K562 (cell line): Measurements from ENCODE around the gene ARHGEF1. TPM values are rescaled to one million over a fixed set of nuclear protein-coding genes. Genes with fewer than 3 reads are reported as not detected.

ENCODE experiments used
- ATAC-seq: fragments of 200-7000 bp; cut with Tn5 transposase; 3 replicates; pipeline ENCODE4 v1.9.1; 2020; ENCODE audit warnings: moderate library complexity
- BruUV-seq: library from RNA; stranded (reverse); fragments of 400-500 nt; replicated peaks from 2 replicates; lab custom pipeline; 2021; lab: Mats Ljungman, UMichigan
- CTCF ChIA-PET: fragments of 300-600 bp; formaldehyde crosslinking; extraction: SDS; loops from one replicate; lab custom pipeline; 2021; ENCODE audit warnings: low intra/inter-chr PET ratio; lab: Yijun Ruan, JAX
- POLR2A ChIA-PET: fragments of 300-600, 350-650 bp; sonication (Branson Sonifier 250); formaldehyde crosslinking; extraction: SDS; loops from one replicate; lab custom pipeline; 2021; ENCODE audit warnings: antibody characterized with exemption, inconsistent platforms; lab: Yijun Ruan, JAX
- DNase-seq, 4 experiments: peaks; one replicate each; pipeline versions ENCODE4 v3.0.0 to v3.0.0-alpha.2; 2011 to 2018; ENCODE audit warnings: low spot score in 3 of 4, mixed read lengths in 3 of 4; ENCODE audit errors: extremely low read depth in 1 of 4
- FAIRE-seq: peaks from 2 replicates; lab custom pipeline; 2011; peaks lifted over from hg19 to GRCh38; lab: Jason Lieb, UNC
- H2AFZ ChIP-seq: 2 replicates; pipeline ENCODE4 v1.6.0; 2011; ENCODE audit warnings: low read depth, low read length, control low read depth, inconsistent platforms
- H3K27ac ChIP-seq: fragments of 200-600 bp; 3 replicates; pipeline ENCODE4 v1.8.0; 2011; ENCODE audit warnings: low read depth, mild to moderate bottlenecking, control low read depth, inconsistent platforms, low read length, moderate library complexity, mixed read lengths; ENCODE audit errors: extremely low read depth
- H3K27me3 ChIP-seq, 2 experiments: fragments of 300-600 bp in 1 of 2; 2 replicates in 1 of 2; 3 replicates in 1 of 2; pipeline versions ENCODE4 v1.6.0 to v1.8.0; 2011; ENCODE audit warnings: inconsistent platforms in 2 of 2, low read length in 2 of 2, mild to moderate bottlenecking in 1 of 2, mixed read lengths in 1 of 2, moderate library complexity in 1 of 2; ENCODE audit not compliant: control insufficient read depth in 2 of 2, insufficient read depth in 2 of 2
- H3K36me3 ChIP-seq: fragments of 300-600 bp; 3 replicates; pipeline ENCODE4 v1.8.0; 2011; ENCODE audit warnings: mild to moderate bottlenecking, low read length, inconsistent platforms; ENCODE audit not compliant: control insufficient read depth, insufficient read depth
- H3K4me1 ChIP-seq, 2 experiments: fragments of 200-600 bp in 1 of 2; replicated peaks in 1 of 2; 2 replicates in 1 of 2; 3 replicates in 1 of 2; pipeline versions ENCODE4 v1.5.1 to v1.8.0; 2011; ENCODE audit warnings: inconsistent platforms in 2 of 2, low read length in 2 of 2, mild to moderate bottlenecking in 1 of 2, mixed read lengths in 1 of 2, moderate library complexity in 1 of 2; ENCODE audit not compliant: control insufficient read depth in 2 of 2, insufficient read depth in 2 of 2
- H3K4me2 ChIP-seq: 2 replicates; pipeline ENCODE4 v1.6.1; 2011; ENCODE audit warnings: low read length, control low read depth, inconsistent platforms, mixed read lengths; ENCODE audit not compliant: insufficient read depth
- H3K4me3 ChIP-seq: fragments of 200-600 bp; sonication (generic), shearing (Covaris generic); 2 replicates; pipeline ENCODE4 v1.5.1; 2016; ENCODE audit warnings: control low read depth, inconsistent platforms
- H3K79me2 ChIP-seq: fragments of 200-600 bp; 3 replicates; pipeline ENCODE4 v1.8.0; 2011; ENCODE audit warnings: low read length, inconsistent platforms; ENCODE audit not compliant: control insufficient read depth, insufficient read depth
- H3K9ac ChIP-seq, 2 experiments: 2 replicates each; pipeline versions ENCODE4 v1.6.0 to v1.6.1; 2011; ENCODE audit warnings: low read depth in 2 of 2, low read length in 2 of 2, control low read depth in 1 of 2, inconsistent platforms in 1 of 2, mild to moderate bottlenecking in 1 of 2, mixed read lengths in 1 of 2; ENCODE audit not compliant: insufficient read depth in 1 of 2
- H3K9me1 ChIP-seq: one replicate; pipeline ENCODE4 v1.6.0; 2011; ENCODE audit warnings: inconsistent platforms, mild to moderate bottlenecking, low read length, moderate library complexity; ENCODE audit not compliant: control insufficient read depth, insufficient read depth
- H3K9me3 ChIP-seq: replicated peaks from 2 replicates; pipeline ENCODE4 v1.5.1; 2011; ENCODE audit warnings: low read depth, low read length, inconsistent platforms; ENCODE audit not compliant: control insufficient read depth, insufficient read depth
- H4K20me1 ChIP-seq: replicated peaks from 2 replicates; pipeline ENCODE4 v1.6.1; 2011; ENCODE audit warnings: low read length, inconsistent platforms, mixed read lengths; ENCODE audit not compliant: control insufficient read depth, insufficient read depth
- HLTF ChIP-seq: fragments of 450-650 bp; IDR thresholded peaks from 2 replicates; pipeline ENCODE4 v1.6.1; 2016
- HNRNPL ChIP-seq: fragments of 200-400 bp; formaldehyde crosslinking; IDR thresholded peaks from 2 replicates; pipeline ENCODE4 v1.6.1; 2017; ENCODE audit warnings: low read depth, mild to moderate bottlenecking, low read length
- POLR2G ChIP-seq: fragments of 200-400 bp; formaldehyde crosslinking; IDR thresholded peaks from 2 replicates; pipeline ENCODE4 v1.6.1; 2017; ENCODE audit warnings: low read depth, mild to moderate bottlenecking, antibody characterized with exemption, low read length, moderate library complexity
- RBFOX2 ChIP-seq: fragments of 200-400 bp; formaldehyde crosslinking; IDR thresholded peaks from 2 replicates; pipeline ENCODE4 v1.6.1; 2017; ENCODE audit warnings: low read depth, mild to moderate bottlenecking, low read length, moderate library complexity
- WGBS: fragments of 100-300 bp; shearing (Covaris generic); methylation state at CpG from one replicate; pipeline ENCODE4 v1.1.6; 2016; ENCODE audit warnings: low coverage, mixed read lengths; ENCODE audit not compliant: insufficient coverage; ENCODE audit errors: missing lambda C conversion rate; 5-methylcytosine and 5-hydroxymethylcytosine counted together
- in situ Hi-C: fragments of 300-500 bp; cut with MboI; formaldehyde crosslinking; loops from 4 replicates; pipeline ENCODE4 v1.15.0; 2018; ENCODE audit warnings: inconsistent platforms, mixed read lengths
- intact Hi-C: fragments of 100-400 bp; cut with micrococcal nuclease; formaldehyde crosslinking; loops from 2 replicates; pipeline ENCODE4 v1.14.2; 2022
- polyA plus RNA-seq, 8 experiments: library from polyadenylated mRNA; depleted of rRNA in 4 of 8; stranded (reverse) in 5 of 8; unstranded in 3 of 8; fragments of >200 nt; fragmentation: Nextera tagmentation in 2 of 8; fragmentation: Illumina TruSeq in 1 of 8; extraction: Ambion mirVana in 2 of 8; extraction: Trizol in 1 of 8; gene quantifications; 2 replicates each; pipeline versions ENCODE4 v1.2.1 to v1.2.3, GENCODE V29; 2011 to 2014; ENCODE audit warnings: inconsistent platforms in 1 of 8, missing spikeins in 1 of 8
- total RNA-seq, 7 experiments: library from RNA; depleted of rRNA in 6 of 7; stranded (reverse); fragments of >200 nt in 6 of 7; fragmentation: Illumina TruSeq in 2 of 7; extraction: Trizol in 2 of 7; gene quantifications; 2 replicates each; pipeline versions ENCODE4 v1.2.1 to v1.2.3, GENCODE V29; 2011 to 2021; ENCODE audit warnings: low replicate concordance in 1 of 7

Gene ARHGEF1
- total and polyA plus RNA-seq, 9 of the 15 experiments (the other 6 are each of a cell fraction or from before 2014, with no cell fraction given), result 1.9 to 149 (median 29.8) TPM

DNA sequence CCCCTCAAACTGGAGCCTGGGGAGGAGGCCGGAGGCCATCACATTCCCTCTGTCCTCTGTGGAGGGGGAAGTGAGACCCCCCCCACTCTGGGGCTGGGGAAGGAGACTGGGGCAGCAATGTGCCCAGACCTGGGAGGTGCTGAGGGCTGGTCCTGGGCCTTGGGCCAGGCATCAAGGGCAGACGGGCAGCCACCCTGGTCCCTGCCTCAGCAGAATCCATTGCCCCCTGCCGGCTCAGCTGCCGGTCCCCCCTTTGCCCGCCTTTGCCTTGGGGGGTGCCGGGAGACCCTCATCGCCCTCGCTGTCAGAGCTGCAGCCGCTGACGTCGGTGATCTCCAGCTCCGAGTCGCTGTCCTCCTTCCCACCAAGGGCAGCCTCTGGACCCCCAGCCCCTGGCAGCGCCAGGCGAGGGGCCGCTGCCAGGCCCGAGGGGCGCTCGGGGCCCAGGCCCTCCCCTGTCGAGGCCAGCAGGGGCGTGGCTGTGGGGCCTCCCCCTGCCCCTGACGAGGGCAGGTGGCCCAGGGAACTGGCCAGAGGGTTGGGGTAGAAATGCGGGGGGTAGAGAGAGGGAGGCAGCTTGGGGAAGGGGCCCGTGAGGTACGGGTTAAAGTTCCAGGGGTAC is 25.1 kb downstream of the ARHGEF1 start:
- peaks cover 0 to 27% of the 10 kb centered on the region in 2 experiments; a peak in 2 of 5 replicates for H3K4me1 ChIP-seq
- H4K20me1 ChIP-seq, result peaks cover 22% of the 10 kb centered on the region; the same call in 1 of the 2 replicates
- no peak for DNase-seq
- H2AFZ ChIP-seq, result no peak overlapping the region
- no TSS peak for BruUV-seq
- ChIA-PET CTCF (no interaction called here), POLR2A (interaction anchor here (0.6 kb wide), 1 partner anchor 17 kb away, joined by 4 read pairs; no protein-coding TSS in a partner anchor)
- H3K9ac ChIP-seq, result no peak overlapping the region; a peak in 1 of 4 replicates
- no peaks in the 10 kb centered on the region for H3K79me2 ChIP-seq
- TF ChIP-seq RBFOX2, result peak; percentile 36
- peak; percentile 64 for TF ChIP-seq POLR2G
- no peak for TF ChIP-seq HLTF
- 0 out of 2 replicates have a peak, but pooled peaks have one; percentile 33 for TF ChIP-seq HNRNPL
- in situ Hi-C loops (no loop called here), intact Hi-C loops (no loop called here)
- H3K27me3 ChIP-seq, result peaks cover 12 to 24% of the 10 kb centered on the region in 2 experiments
- 75% methylated on average over 4 of the region's 25 CpGs for WGBS
- ATAC-seq, result no peak
- no peaks in the 10 kb centered on the region for H3K9me3 ChIP-seq
- H3K4me3 ChIP-seq, result no peak overlapping the region
- H3K27ac ChIP-seq, result no peak overlapping the region
- no peak for FAIRE-seq
- peaks cover 39% of the 10 kb centered on the region; the same call in 2 of the 3 replicates for H3K36me3 ChIP-seq
- no peak overlapping the region for H3K4me2 ChIP-seq
- H3K9me1 ChIP-seq, result peaks cover 4% of the 10 kb centered on the region
